GM18511 (cell line): ENCODE data around the gene MRPS14.
"Not testable (repeated sequence)": the region's sequence is repeated elsewhere in the genome, so short reads cannot be mapped to it uniquely, and the experiment has no call there.

Experiments used
- ATAC-seq: cut with Tn5 transposase; IDR thresholded peaks from one replicate; pipeline ENCODE4 v1.9.1; 2021; ENCODE audit warnings: mild to moderate bottlenecking, moderate library complexity; ENCODE audit not compliant: unreplicated experiment

Gene MRPS14

DNA sequence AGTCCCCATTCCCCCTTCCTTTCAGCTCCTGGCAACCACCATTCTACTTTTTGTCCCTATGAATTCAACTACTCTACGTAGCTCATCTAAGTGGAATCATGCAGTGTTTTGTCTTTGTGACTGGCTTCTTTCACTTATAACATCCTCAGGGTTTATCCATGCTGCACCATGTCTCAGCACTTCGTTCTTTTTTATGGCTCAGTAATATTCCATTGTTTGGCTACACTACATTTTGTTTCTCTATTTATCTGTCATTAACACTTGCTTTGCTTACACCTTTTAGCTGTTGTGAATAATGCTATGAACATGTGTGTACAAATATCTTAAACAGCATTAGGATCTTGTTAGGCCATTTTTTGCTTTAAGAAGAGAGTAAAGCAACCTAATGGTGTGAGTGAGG, 1.5 kb upstream of the MRPS14 start:
- no peak for ATAC-seq

DNA sequence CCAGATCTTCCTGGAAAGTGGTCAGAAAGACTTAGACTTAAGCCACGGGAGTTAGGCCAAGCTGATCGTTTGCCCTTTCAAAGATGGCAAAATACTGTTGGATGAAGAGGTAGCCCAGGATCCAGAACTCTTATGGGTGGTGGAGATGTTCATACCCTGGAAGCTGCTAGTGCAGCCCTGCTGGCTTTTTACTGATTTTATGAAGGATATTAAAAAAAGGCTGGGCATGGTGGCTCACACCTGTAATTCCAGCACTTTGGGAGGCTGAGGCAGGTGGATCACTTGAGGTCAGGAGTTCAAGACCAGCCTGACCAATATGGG, 657 bp upstream of the MRPS14 start:
- ATAC-seq, result not testable (repeated sequence)

DNA sequence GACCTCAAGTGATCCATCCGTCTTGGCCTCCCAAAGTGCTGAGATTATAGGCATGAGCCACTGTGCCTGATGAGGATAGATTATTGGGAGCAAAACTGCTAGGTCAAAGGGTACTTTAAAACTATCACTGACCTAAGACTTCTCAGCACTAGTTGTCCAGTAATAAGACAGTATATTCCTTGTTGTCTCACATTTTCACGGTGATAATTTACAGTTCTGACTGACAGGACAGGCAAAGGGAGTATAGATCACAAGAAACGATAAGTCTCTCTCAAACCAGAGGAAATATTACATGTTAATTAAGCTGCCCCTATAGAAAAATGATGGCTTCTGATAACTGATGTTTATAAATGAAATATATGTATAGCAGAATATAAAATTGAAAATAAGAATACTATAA, 3.7 kb downstream of the MRPS14 start:
- no peak for ATAC-seq

DNA sequence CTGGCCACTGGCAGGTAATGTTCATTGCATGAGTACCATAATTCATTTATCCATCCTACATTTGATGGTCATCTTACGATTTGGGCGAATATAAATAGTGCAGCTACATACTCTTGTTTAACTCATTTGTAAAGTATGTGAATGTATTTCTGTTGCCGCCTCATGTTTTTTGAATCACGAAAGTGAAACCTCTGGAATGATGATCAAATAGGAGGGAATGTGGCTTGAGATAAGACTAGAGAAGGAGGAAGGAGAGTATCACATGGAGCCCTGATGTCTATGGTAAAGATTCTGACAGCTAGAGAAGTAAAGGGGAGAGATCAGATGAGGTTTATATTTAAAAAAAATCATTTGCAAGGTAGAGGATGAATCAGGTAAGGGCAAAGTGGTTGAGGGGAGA, 8.0 kb downstream of the MRPS14 start:
- no peak for ATAC-seq

DNA sequence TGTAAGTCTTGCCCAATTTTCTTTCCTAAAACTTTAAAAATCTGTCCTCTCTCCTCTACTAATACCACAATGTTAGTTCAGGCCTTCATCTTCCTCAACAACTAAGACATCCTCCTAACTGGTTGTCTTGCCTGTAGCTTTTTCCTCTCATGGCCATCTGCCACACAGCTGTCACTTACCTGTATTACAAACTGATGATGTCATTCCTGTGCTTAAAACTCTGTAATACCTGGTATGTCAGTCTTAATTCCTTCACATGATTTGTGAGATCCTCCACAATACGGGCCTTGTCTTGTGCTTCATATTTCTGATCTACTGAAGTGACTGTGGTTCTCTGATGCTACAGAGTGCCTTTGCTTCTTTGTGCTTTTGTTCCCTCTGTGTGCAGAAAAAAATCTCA, 9.8 kb downstream of the MRPS14 start:
- no peak for ATAC-seq

DNA sequence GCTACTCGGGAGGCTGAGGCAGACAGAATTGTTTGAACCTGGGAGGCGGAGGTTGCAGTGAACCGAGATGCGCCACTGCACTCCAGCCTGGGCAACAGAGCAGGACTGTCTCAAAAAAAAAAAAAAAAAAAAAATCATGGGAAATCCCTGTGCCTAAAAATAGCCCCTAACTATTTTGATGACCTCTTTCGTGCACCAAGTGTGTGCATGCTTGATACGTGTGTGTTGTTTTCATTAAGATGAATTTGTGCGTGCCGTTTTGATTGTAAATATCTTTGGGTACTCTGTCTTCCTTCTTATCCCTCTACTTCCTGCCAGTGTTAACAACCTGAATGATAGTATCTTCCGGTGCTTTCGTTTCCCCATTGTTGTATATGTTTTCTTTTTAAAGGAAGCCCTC, 13.7 kb downstream of the MRPS14 start:
- no peak for ATAC-seq

DNA sequence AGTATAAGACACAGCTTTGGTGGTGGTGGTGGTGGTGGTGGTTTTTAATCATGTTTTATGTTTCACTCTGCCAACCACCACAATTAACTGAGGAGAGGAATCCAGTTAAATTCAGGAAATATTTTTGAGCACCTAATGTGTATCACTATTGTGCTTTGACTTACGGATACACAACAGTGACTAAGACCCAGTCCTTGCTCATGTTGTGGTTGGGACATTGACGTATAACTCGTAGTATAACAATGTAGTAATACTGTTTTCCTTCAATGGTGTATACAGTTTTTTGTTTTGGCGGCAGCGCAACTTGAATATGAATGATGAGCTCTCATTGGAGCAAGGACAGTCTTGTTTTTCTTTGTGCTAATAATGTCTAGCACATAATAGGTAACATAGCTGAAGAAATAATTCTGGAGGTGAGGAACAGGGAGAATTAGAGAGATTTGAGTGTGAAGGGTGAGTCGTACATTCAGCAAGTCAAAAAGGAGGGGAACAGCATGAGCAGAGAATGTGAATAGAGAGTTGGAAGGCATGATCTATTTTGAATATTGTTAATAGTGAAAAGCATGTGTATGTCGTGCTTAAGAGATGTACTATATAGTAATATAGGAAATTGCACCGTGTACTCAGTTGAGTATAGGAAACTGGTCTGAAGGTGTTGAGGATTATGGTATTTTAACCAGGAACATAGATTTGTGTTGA, 18.0 kb downstream of the MRPS14 start:
- ATAC-seq, result no peak

DNA sequence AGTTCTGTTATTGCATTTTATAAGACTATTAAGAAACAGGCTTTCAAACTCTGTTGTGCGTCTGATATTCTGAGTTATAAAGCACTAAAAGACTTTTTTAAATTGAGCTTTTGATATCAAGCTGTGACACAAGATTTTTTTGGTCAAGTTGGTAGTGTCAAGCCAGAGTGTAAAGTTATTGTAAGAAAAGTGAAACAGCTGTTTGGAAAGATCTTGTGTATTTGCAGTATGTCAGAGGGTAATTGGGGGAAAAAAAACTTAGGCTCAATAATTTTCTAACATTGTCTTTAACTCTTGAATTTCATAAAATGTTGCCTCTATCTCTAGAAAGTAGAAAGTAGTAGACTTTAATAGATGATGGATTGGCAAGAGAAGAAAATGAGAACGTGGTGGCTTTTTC, 19.7 kb downstream of the MRPS14 start:
- ATAC-seq, result no peak

DNA sequence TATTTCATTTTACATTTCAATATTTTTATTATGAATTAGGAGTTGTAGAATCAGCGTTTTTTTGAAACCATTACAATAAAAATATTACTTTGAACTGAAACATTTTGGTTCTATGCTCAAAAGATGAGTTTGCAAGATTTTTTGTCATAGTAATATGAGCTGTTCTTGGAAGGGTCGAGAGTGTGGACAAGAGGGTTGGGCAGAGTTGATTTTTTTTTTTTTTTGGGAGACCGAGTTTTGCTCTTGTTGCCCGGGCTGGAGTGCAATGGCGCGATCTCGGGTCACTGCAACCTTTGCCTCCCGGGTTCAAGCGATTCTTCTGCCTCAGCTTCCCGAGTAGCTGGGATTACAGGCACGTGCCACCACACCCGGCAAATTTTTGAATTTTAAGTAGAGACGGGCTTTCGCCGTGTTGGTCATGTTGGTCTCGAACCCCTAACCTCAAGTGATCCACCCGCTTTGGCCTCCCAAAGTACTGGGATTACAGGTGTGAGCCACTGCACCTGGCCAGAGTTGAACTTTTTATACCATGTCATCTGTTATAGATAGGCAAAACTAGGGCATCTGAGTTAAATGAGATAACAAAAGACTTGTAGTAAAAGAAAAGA, 20.2 kb downstream of the MRPS14 start:
- ATAC-seq, result no peak

DNA sequence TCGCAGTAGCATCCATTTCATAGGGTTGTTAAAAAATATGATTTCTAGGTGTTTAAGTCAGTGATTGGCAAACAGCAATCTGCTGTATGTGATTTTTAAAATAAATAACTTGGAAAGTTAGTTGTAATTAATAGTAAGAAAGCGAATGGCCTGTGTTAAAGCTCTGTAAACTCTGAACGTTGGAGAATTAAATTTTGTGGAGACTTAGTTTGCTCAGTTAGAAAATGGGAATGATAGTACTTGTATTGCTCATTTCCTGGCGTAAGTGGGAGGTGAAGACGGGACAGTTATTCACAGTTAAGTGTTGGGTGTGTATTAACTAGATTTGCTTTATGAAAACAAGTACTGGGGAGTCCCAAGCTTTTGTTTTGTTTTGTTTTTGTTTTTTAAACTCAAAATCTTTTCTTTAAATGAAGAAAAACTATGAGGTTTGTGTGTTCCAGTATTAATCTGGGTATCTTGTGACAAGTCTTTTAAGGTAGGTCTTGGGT, 22.5 kb downstream of the MRPS14 start:
- no peak for ATAC-seq

DNA sequence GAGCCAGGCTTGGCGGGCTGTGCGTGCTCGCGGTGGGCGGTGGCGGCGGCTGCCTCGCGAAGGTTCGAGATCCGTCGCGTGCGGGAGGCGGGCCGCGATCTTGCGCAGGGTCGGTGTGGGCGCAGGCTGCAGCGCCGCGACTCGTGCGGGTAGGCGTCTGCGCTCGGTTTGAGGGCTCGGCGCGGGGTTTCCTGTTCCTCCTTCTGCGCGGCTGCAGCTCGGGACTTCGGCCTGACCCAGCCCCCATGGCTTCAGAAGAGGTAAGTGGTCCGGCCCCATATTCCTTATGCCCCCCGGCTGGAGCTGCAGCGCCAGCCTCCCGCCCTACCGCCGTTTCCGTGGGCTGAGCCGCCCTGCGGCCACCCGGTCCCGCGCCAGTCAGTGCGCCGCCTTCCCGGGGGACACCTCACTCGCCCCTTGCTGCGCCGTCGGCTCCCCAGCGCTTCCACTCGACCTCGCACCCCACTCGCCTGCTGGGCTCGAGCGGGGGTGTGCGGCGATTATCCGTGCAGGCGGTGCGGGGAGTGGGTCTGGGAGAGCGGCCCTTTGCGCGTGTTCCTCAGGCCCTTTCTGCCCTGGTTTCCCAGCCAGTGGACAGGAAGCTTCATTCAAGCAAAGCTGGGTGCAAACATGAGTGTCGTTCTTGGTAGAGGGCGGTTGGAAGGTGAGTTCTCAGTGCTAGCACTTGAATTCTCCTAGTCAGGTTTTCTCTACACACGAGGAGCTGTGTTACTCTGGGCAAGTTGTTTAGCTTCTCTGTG, 23.1 kb downstream of the MRPS14 start, which contains the start of gene CACYBP:
Gene CACYBP, plus strand, starts transcription at position 12 of the 761 bp plus-strand sequence. Its CDS starts 234 bp downstream, at position 246.
- peak; percentile 9 for ATAC-seq

DNA sequence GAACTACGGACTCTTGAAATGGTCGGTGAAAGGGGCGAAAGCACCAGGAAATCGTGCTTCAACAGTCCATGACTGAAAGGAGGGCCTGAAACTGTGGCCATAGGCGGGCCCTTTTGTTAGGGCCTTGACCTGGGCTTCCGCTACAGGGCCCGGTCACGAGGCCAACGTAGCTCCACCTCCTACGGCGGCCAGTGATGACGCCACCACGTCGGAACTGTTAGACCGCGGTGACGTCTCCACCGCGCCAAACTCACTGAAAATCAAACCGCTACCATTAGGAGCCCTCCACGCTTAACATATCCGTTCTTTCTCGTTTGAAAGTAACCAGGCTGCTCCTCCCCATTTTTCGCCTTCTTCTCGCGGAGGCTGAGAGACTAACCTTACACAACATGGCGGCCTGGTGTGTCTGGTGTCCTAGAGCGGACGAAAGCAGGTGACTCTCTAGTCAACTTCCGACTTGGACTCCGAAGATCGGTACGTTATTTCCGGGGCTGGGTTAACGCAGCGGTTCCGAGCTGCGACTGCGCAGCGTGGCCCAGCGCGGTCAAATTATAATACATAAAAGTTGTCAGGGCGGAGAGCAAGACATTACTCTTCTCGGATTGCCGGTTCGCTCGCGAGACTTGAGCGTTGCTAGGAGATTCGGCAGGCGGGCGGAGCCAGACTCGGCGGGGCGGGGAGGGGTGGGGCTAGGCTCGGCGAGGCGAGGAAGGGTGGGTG, 23.8 kb downstream of the MRPS14 start:
- ATAC-seq, result peak; percentile 80

DNA sequence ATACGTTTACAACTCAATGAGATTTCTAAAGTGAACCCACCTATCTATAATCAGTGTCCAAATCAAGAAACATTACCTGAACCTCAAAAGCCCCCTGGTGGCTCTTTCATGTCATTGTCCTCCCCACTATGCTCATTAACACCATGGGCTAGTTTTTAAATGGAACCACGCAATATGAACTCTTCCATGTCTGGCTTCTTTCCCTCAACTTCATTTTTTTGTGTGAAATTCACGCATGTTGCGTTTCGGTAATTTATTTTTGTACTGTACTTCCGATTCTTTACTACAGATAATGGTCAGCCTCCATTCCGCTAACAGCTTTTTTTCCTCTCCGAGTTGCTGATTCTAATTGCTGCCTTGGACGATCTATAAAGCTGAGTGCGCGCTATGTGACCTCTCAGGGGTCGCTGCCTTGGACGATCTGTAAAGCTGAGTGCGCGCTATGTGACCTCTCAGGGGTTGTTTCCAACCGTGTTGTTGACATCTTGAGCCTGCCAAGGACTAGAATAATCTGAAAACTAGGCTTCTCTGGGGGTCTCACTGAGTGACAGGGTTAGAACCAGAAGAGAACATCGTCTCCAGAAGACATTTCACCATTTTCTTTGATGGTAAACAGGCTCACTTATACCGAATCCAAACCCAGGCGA, 24.5 kb downstream of the MRPS14 start:
- peak; percentile 1 for ATAC-seq

DNA sequence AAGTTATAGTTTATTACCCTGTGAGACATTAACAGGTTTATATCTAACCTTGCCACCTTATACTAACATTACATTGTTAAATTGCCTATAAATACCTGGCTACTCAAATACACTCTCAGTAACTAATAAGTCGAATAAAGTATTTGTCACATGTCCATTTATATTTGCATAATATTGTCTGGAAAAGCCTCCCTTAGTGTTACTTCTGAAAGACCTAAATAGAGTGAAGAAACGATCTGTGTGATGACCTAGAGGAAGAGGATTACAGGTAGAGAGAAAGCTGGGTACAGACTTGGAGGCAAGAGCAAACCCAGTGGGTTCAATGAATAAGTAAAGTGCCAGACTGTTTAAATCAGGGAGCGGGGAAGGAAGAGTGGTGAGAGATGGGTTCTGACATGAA, 26.2 kb downstream of the MRPS14 start:
- ATAC-seq, result no peak

DNA sequence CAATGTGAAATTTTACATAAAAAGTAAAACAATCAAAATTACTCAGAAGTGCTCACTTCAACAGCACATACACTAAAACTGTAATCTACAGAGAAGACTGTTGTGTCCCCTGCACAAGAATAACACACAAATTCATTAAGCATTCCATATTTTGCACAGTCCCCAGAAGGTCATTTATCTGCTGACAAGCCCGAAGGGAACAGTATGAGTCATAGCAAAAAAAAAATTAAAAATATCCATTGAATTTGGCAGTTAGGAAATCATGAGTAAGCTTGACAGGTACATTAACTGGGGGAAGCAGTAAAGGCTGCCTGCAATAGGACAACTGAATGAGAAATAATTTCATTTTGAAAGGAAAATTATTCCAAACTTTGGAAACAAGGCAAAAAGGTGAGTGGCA, 26.7 kb downstream of the MRPS14 start:
- ATAC-seq, result no peak

DNA sequence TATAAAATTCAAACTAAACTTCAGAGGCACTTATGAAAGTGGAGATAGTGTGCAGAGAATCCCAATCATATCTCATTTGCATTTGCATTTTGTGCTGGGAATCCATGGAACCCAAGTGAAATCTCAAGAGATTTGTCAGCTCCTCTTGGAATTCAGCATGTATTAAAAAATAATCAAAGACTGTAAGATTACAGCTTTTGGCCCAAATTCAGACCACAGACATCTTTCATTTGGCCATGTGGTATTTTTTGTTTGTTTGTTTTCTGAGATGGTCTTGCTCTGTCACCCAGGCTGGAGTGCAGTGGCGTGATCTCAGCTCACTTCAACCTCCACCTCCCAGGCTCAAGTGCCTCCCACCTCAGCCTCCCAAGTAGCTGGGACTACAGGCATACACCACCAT, 27.3 kb downstream of the MRPS14 start:
- ATAC-seq, result no peak

DNA sequence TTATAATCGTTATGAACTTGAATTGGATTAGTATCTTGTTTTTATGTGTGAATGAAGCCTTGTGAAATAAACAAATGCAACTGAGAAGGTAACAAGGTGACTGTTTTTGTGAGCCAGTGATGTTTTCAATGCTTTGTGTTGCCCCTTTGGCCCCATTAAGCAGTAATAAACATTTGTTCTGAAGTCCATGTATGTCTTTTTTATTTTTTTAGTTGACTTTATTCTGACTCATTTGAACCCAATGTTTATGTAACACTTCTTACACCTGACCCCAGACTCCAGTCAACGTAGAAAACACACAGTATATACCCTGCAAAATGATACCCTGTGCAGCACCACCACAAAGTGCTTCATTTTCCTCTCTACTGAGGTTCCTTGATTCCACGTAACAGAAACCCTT, 28.1 kb downstream of the MRPS14 start:
- no peak for ATAC-seq

DNA sequence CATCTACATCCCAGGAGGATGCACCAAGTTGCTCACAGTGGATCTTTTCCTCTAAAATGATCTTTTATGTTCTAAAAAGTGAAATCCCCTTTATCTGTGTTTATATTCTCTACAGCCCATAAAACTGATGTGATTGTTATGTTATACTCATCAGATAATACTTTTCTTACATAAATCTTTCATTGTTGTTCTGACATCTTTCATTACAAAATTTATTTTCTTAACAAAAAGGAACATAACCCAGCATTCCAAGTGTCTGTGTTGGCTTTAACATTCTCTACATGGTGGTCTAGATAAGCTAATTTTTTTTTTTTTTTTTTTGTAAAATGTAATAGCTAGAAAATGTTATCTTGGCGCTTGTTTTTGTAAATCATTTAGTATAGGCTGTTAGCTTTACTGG, 31.8 kb downstream of the MRPS14 start:
- ATAC-seq, result no peak

DNA sequence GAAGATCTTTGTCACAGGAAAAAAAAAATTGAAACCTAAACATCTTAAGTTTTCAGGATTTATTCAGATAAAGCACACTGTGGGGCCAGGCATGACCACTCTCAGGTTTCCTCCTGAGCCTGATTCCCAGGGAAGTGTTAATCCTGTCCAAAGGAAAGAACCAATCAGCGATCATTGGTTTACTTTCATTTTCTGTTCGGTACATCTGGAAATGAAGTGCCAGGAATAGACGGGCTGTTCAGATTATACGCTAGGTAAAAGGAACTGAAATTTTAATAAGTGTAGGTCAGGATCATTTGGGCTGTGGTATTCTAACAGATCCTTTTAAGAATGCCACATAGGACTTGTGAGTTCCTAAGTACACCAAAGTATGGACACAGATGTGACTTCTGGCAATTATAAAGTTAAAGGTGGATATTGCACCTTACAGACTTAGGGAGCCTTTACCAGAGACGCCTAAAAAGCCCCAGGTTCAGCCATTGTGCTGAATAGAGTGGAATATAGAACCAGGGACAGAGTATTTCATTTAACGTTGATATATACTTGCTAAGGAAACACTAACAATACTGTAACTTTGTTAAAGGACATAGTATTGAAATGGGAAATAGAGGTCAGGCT, 32.7 kb downstream of the MRPS14 start:
- ATAC-seq, result peak; percentile 64

DNA sequence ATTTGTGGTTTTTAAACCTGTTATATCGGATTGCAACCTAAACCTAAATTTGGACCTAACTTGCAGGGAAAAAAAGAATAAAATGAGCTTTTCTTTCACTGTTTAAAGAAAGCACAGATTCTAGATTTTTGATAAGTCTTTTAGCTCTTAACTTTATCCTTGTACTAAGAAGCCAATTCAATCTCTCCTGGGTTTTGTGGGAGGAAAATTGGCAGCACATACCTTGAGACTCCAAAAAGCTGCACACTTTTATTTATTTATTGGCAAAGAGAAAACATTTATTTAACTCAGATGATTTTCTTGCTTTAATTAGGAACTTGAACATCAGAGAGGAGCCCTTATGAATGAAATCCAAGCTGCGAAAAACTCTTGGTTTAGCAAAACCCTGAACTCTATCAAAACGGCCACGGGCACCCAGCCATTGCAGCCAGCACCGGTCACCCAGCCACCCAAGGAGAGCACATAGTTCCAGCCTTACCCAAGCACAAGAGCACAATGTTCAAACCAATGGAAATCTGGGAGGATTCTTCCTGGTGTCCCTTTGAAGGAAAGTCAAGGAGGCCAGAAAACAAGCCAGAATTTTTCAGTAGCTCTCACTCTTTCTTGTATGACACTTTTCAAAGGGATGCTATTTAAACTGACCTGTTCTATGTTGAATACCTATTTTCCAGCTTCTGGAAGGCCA, 33.5 kb downstream of the MRPS14 start:
- ATAC-seq, result no peak
